ENCODE data around the gene IFFO2.
"Not testable (repeated sequence)": the region's sequence is repeated elsewhere in the genome, so short reads cannot be mapped to it uniquely, and the experiment has no call there.

IFFO2 gene

DNA sequence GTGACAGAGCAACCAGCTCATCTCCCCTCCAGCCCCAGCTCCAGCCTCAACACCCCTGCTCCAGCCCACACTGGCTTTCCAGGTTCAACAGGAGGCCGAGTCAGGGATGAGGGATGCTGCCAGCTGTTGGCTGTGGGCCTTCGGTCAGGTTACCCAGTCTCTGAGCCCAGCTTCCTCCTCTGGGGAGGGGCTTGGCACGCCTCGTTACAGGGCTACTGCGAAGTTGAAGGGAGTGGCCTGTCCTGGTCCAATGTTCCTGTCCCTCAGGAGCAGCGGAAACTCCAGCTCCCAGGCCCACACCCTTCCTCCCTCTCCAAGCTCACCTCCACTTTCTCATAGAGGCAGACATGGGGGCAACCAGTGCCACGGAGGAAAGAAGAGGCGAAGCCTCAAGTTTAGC, 81.9 kb downstream of the IFFO2 start:
- no peak for DNase-seq (ENCODE audit: low read depth in 2 of 2)

DNA sequence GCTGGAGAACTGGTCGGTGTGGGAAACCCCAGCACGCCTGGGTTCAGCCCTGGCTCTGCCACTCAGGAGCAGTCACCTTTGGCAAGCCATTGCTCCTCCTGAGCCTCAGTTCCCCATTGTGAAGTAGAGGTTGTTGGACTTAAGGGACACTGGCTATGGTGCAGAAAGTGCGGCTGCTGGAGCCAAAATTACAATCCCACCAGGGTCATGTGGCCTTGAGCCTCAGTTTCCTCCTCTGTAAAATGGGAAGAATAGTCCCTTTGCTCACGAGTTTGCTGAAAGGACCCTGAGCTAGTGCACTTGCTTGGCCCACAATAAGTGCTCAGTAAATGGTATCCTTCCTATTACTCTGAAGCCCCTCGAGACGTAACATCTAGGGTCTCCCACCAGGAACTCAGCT, 82.4 kb downstream of the IFFO2 start:
- DNase-seq (ENCODE audit: low read depth in 2 of 2): no peak

DNA sequence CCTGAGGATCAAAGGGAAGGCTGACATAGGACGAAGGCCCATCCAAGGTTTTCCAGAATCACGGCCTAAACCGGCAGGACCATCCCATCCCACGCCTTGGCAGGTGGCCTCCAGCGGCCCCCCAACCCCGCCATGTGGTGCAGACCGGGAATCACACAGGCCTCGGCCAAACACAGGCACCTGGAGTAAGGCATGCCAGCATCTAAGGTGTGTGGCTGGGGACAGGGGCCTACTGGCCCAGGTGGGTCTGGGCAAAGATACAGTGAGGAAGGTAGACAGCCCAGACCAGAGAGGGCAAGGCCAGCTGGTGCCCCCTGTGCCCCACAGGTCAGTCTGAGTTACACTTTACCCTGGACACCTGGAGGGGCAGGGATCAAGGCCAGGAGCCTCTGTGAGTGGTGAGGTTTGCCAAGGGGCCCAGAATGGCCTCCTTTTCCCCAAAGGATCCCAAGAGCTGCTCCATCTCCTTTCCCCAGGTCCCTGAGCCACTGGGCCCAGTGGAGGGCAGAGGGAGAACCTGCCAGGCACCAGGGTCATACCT, 84.3 kb downstream of the IFFO2 start:
- no peak for DNase-seq (ENCODE audit: low read depth in 2 of 2)

DNA sequence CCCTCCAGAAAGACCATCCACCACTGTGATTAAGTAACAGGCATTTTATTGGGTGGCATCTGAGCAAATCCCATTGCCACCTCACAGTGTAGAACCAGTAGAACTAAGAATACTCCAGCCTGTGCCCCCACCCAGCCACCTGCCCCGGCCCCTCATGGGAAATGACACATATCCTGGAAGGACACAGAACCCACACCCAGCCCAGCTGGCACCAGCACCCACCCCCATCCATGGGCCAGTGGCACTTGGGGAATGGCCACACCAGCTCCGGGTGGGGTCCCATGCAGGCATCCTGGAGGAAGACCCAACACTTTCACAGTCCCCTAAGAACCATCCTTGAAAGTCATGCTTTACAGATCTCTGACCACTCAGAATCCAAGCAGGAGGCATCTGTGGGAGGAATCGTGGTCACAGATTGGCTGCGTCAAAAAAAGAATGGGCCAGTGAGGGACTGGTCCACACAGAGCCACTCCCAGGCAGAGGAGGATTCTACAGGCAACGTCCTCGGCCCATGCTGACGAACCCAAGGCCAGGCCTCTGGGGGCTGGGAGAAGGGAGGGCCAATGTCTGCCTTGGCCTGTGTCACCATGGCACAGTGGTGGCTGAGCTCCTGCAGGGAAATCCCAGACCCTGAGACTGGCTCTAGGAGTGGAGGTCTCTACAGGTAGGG, 84.9 kb downstream of the IFFO2 start:
- DNase-seq (ENCODE audit: low read depth in 2 of 2): no peak

DNA sequence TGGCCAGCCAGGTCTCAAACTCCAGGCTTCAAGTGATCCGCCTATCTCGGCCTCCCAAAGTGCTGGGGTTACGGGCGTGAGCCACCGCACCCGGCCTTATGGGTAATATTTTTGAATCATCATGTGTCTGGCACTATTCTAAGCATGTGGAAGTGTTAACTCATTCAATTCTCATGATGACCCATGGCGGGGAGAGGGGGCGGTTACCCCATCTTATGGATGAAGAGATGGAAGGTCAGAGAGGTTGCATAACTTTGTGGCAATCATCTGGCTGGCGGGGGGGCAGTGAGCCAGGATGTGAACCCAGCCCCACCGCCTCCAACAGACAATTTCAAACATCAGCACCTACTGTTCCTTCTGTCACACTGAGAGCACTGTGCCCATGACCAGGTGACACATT, 85.5 kb downstream of the IFFO2 start:
- DNase-seq (ENCODE audit: low read depth in 2 of 2): no peak

DNA sequence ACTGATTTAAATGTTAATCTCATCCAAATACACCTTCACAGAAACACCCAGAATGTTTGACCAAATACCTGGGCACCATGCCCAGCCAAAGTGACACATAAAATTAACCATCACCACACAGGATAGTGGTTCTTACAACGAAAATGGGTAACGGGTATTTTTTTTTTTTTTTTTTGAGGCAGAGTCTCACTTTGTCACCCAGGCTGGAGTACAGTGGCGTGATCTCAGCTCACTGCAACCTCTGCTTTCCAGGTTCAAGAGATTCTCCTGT, 85.9 kb downstream of the IFFO2 start:
- not testable (repeated sequence) for DNase-seq (ENCODE audit: low read depth in 2 of 2)

DNA sequence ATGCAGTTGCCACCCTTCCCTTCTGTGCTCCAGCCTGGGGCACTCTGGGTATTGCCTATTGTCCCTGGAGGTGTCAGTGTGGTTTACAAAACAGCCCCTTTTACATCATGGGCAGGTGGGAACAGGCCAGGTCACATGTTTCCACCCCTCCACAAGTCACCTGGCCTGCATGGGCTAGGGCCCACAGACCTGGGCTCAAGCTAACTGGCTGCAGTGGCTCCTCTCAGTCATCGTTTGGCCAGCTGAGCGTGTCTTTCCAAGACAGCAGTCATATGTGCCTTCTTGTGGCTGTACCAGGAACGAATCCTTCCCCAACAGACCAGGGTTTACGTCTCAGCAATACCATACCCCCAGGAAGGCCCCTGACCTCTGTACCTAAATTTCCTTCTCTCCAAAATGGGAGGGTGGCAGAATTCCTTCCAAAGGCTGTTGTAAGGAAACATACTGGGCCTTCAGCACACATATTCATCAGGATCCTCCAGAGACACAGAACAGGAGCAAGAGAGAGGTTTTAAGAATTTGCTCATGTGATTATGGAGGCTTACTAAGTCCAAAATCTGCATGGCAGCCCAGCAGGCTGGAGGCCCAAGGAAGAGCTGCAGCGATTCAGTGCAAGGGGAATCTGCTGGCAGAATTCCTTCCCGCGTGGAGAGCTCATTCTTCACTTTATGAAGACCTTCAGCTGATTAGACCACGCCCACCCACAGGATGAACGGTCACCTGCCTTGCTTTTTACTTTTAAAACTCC, 86.5 kb downstream of the IFFO2 start:
- no peak for DNase-seq (ENCODE audit: low read depth in 2 of 2)

DNA sequence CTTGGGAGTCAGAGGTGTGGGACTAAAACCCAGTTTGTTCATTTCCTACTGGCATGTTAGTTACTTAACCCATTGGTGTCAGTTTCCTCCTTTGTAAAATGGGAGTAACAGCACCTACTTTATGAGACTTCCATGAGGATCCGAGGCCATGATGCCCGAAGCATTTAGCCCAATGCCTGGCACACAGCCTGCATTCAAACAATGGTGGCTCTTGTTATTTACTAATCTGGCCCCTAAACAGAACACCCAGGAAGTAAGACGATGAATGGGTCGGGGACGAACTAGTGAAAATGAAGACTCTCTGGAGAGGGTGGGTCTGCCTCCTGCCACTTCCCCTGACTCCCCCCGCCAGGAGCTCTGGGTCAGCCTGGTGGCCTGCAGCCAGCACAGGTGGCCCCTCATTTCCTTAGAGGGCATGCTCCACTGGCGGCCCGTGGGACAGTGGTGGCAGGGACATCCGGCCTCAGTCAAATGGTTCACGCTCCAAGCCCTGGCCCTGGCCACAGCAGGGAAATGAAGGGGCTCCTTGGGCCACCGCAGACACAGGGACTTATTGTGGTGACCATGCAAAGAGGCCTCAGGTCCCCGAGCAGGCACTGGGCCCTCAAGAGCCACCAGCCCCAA, 87.6 kb downstream of the IFFO2 start:
- no peak for DNase-seq (ENCODE audit: low read depth in 2 of 2)

DNA sequence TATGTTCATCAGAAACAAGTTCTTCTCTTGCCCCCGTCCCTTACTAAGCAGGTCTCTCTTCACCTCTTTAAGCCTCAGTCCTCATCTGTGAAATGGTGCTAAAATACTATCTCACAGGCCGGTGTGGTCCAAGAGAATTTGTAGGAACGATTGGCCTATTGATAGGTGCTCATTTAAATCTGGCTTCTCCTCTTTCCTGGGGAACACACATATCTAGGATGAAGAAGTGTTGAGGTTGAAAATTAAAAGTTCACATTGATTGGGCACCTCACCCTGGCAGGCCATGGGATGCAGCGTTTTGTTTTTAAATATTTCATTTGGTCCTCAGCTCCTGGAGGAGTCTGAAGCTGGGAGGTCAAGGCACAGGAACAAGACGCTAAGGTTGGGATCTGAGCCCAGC, 88.1 kb downstream of the IFFO2 start:
- DNase-seq (ENCODE audit: low read depth in 2 of 2): no peak

DNA sequence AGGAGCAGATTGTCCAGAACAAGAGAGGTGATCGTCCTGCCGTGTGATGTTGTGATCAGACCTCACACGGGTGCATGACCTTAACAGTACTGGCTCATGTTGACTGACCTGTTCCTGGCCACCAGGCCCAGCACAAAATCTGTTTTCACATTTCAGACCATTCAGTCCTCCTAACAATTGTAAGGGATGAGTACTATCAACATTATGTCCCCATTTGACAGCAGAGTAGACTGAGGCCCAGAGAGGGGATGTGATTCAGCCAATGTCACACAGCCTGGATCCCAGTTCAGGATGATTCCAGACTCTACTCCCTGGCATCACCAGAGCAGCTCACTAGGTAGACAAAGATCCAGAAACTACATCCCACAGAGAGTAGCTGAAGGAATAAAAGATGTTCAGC, 89.6 kb downstream of the IFFO2 start:
- DNase-seq (ENCODE audit: low read depth in 2 of 2): no peak

DNA sequence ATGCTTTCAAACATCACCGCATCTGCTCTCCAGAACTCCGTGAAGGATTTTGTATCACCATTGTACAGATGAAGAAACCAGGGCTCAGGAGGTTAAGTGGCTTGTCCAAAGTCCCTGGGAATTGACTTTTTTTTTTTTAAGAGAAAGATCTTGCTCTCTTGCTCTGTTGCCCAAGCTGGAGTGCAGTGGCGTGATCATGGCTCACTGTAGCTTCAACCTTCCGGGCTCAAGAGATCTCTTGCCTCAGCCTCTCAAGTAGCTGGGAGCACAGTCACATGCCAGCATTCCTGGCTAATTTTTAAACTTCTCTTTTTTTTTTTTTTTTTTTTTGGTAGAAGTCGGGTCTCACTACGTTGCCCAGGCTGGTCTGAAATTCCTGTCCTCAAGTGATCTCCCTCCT, 90.2 kb downstream of the IFFO2 start:
- DNase-seq (ENCODE audit: low read depth in 2 of 2): no peak

DNA sequence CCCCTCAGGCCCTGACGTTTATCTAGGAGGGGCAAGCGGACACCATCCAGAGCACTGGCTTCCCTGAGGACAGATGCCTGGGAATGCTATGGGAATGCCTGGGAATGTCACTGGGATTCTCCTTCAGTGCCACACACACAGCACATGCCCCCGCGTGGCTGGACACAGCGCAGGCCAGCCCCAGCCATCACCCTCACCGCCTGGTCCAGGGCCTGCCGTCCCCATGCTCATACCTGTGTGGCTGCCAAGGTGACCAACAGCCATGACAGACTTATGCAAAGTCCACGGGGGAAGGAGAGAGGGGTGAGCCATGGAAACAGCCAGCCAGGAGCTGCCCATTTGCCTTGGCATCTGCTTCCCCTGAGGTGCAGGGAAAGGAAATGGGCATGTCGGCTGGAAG, 91.3 kb downstream of the IFFO2 start:
- no peak for DNase-seq (ENCODE audit: low read depth in 2 of 2)

DNA sequence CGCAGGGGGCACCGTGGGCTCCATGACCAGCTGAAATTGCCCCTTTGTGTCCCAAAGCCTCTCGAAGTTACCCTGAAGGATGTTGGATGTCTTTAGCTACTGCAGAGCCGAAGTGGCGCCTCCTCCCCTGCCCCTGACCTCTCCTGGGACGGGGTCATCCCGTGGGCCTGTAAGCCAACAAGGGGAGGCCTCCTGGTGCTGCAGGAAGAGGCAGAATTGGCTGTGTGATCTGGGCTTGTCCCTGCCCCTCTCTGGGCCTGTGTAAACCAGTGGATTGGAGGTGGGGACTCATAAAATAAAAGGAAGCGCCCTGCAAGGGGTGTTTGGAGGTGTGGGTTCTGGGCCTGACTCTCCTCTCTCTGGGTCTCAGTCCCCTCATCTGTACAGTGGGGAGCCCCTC, 94.9 kb downstream of the IFFO2 start:
- no peak for DNase-seq (ENCODE audit: low read depth in 2 of 2)

DNA sequence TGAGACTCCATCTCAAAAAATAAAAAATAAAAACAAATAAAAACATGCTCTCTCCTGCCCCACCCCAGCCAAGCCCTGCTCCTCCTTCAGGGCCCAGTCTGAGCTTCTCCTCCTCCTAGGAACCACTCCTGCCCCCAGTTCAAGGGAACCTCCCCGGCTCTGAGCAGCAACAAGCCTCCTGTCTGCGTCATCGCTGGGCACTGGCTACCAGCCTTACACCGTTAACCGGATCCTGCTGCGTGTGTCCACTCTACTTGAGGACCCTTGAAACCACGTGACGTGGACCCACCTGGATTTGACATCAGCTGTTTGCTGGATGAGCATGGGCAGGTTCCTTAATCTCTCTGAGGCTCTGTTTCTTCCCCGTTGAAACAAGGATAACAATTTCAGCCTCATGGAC, 95.4 kb downstream of the IFFO2 start:
- DNase-seq (ENCODE audit: low read depth in 2 of 2): no peak

DNA sequence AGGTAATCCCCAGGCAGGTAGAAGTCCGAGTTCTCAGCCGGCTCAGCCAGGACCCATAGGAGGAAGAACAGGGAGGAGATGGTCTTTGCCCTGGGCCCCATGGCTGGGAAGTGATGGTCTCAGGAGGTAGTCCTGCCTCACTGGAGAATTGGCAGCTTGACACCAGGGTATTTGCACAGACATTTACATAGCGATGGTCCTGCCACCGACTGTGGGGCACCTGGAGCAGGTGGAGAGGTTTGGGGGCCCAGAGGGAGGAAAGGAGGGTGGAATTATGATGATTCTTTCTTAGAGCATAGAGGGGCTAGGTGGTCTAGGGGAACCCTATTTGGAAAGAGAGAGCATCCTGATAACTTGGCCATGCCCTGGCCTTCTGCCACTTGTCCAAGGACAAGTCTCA, 96.9 kb downstream of the IFFO2 start, which contains the start of gene TAS1R2:
TAS1R2 (minus strand) TSS at position 101 of the 400 bp plus-strand sequence; CDS start at position 101, 0 bp downstream.
- no peak for DNase-seq (ENCODE audit: low read depth in 2 of 2)

DNA sequence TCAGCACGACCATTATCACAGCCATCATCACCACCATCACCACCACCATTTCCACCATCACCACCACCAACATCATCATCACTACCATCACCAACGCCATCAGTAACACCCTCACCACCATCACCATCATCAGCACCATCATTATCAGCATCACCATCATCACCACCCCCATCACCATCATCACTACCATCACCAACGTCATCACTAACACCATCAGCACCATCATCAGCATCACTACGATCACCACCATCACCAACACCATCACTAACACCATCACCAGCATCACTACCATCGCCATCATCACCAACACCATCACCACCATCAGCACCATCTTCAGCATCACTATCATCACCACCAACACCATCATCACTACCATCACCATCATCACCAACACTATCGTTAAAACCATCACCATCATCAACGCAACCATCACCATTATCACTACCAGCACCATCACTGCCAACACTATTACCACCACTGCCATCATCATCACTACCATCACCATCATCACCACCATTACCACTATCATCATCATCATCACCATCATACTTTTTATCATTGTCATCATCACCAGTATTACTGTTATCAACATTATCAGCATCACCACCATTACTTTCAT, 98.3 kb downstream of the IFFO2 start:
- DNase-seq (ENCODE audit: low read depth in 2 of 2): no peak

DNA sequence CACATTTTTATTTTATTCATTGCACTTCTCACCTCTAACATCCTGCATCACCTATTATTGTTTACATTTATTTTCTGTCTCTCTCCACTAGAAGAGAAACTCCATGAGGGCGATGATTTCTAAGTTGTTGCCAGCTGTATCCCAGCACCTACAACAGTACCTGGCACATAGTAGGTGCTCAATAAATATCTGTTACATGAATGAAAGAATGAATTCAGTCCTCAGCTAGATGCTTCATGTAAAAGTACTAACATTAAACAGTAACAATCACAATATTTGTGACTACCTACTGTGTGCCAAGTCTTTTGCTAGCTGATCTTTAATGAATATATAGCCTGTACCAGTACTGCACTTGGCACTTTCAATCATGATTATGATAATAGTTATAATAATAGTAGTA, 100.0 kb downstream of the IFFO2 start:
- no peak for DNase-seq (ENCODE audit: low read depth in 2 of 2)

DNA sequence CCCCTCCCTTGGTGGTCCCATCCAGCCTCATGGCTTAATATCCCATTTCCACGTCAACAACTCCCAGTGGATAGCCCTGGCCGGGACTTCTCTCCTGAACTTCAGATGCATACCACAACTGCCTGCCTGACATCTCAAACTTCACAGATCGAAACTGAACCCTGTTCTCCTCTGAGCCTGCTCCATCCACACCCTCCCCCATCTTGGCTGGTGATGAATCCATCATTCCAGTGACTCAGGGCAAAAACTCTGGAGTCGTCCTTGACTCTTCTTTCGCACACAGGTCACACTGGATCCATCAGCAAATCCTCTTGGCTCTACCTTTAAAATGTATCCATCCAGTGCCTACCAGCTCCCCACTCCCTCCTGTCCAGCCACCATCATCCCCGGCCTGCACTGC, 100.9 kb downstream of the IFFO2 start:
- no peak for DNase-seq (ENCODE audit: low read depth in 2 of 2)

DNA sequence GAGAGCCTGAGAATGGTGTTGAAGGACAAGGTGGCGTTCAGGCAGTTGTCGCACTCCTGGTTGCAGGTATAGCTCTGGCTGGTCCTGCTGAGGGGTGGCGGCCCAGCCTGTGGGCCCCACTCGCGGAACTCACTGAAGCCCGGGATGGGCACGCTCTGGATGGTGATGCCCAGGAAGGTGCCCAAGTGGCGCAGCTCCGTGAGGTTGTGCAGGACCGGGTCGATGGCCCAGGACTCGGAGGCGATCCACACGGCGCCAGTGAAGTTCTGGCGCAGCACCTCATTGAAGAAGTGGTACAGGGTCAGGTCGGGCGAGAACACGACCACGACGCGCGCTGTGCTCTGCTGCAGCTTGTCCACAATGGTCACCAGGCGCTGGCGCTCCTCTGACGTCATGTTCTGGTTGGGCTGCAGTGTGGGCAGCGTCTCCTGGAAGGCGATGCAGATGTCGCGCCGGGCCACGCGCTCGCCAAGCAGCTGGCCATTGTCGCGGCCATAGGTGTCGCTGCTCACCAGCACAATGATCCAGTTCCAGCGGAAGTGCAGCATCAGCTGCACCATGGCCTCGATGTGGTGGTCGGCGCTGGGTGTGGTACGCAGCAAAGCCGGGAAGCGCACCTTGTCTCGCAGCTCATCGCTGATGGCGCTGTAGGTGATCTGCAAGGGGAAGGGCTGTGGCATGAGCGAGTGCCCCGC, 102.0 kb downstream of the IFFO2 start:
- DNase-seq (ENCODE audit: low read depth in 2 of 2): no peak
